ENCODE measurements around the gene SLC6A13. TPM values are rescaled to one million over a fixed set of nuclear protein-coding genes. Genes with fewer than 3 reads are reported as not detected.

SLC6A13 gene
- polyA plus RNA-seq, 2 of the 4 experiments (the other 2 are of a cell fraction): 0.43 to 0.49 TPM

DNA sequence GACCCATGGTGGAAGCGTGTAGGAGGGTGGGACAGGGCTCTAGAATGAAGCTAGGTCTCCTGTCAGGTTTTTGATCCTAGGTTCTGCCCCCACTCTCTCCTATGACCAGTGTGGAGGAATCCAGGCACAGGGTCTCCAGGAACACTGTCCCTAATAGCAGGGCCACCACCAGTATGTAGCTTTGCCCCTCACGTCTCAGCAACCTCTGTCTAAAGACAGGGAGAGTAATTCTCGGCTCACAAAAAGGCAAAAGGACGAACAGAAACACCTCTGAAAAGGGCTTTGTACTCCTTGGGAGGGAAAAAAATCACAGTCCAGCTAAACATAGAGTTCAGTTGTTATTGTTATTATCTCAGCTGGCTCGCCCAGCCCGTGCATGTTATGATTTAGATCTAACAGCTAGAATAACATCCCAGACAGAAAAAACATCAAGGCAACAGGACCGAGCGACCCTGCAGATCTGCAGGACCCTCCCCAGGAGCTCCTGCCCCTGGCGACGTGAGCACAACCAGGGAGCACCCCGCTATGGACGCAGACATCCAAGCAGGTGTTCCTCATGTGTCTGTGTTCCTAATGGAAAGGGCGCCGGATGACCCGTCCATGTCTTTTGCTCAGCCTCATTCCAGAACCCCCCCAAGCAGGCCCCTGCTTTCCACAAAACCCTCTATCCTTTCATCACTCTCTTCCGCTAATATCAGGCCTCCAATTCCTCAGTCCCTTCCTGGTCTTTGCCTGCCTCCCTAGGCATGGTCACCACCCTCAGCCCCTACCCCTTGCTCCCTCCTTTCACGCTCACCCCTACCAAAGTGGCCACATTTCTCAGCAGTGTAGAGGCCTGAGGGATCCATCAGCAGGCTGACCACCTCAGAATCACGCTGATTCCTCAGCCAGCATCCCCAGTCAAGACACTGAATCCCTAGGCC, 34.5 kb downstream of the SLC6A13 start:
- Histone ChIP-seq H3K4me2 (no peak overlapping the region), H3K27ac (no peak overlapping the region), H3K4me1 (no peaks in the 10 kb centered on the region), H3K4me3 (no peak overlapping the region), H3K9me3 (no peaks in the 10 kb centered on the region)
- CTCF ChIA-PET: interaction anchor here (0.8 kb wide), 1 partner anchor 8 kb away, joined by 3 read pairs; no protein-coding TSS in a partner anchor
- DNase-seq (ENCODE audit: low read depth in 1 of 2, low spot score in 1 of 2) (no peak), ATAC-seq (no peak), FAIRE-seq (no peak)
- POLR2A ChIA-PET: no interaction called here
- TF ChIP-seq TP53 (CRISPR knock-in tag; IDR thresholded peaks at IDR 0.05): no peak
- no peak for TF ChIP-seq POLR2A (IDR thresholded peaks at IDR 0.05; ENCODE audit: low read length)
- no peak for TF ChIP-seq RNF2 (IDR thresholded peaks at IDR 0.05; ENCODE audit: borderline replicate concordance, low read depth)
- TF ChIP-seq EP300 (IDR thresholded peaks at IDR 0.05): no peak
- TF ChIP-seq, protein P1, sequence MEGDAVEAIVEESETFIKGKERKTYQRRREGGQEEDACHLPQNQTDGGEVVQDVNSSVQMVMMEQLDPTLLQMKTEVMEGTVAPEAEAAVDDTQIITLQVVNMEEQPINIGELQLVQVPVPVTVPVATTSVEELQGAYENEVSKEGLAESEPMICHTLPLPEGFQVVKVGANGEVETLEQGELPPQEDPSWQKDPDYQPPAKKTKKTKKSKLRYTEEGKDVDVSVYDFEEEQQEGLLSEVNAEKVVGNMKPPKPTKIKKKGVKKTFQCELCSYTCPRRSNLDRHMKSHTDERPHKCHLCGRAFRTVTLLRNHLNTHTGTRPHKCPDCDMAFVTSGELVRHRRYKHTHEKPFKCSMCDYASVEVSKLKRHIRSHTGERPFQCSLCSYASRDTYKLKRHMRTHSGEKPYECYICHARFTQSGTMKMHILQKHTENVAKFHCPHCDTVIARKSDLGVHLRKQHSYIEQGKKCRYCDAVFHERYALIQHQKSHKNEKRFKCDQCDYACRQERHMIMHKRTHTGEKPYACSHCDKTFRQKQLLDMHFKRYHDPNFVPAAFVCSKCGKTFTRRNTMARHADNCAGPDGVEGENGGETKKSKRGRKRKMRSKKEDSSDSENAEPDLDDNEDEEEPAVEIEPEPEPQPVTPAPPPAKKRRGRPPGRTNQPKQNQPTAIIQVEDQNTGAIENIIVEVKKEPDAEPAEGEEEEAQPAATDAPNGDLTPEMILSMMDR (IDR thresholded peaks at IDR 0.05): no peak
- no peak for TF ChIP-seq CHD2 (IDR thresholded peaks at IDR 0.05; ENCODE audit: low read length, partially characterized antibody)
- no peak for TF ChIP-seq MYC (IDR thresholded peaks at IDR 0.05; ENCODE audit: borderline replicate concordance, low read length)
- TF ChIP-seq TFCP2L1 (CRISPR knock-in tag; IDR thresholded peaks at IDR 0.05): no peak
- TF ChIP-seq HEYL (CRISPR knock-in tag; IDR thresholded peaks at IDR 0.05): no peak
- TF ChIP-seq, protein P2, sequence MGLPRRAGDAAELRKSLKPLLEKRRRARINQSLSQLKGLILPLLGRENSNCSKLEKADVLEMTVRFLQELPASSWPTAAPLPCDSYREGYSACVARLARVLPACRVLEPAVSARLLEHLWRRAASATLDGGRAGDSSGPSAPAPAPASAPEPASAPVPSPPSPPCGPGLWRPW (IDR thresholded peaks at IDR 0.05): no peak
- 56% methylated on average over 18 of the region's 18 CpGs for WGBS (ENCODE audit: missing lambda C conversion rate)

DNA sequence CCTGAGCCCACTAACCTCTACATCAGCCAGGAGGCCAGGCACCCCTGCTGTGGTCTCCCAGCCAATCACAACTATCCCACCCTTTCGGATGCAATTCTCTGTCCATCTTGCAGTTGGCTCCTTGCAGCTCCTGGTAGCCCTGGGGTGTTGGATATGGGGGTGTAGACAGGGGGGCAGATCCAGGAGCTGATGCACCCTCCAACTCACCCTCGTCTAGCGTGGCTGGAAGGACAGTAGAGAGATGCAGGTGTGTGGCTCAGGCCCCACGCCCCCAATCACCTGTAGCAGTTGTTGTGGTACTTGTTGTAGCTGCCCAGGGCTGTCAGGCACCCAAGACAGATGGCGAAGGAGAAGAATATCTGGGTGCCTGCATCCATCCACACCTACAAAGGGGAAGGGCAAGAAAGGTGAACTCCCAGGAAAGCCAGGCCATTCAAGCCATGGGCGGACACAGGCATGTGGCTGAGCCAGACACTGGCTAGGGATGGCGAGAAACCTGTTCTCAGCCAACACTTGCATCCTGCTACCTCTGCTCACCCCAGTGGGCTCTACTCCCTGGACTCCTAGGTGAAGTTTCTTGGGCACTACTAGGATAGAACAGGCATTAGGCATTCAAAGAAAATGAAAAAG, 35.2 kb downstream of the SLC6A13 start:
- no peaks in the 10 kb centered on the region for H3K9me3 ChIP-seq
- H3K27ac ChIP-seq: no peak overlapping the region
- ChIA-PET POLR2A (no interaction called here), CTCF (interaction anchor here (0.8 kb wide), 1 partner anchor 7 kb away, joined by 3 read pairs; no protein-coding TSS in a partner anchor)
- no peaks in the 10 kb centered on the region for H3K4me1 ChIP-seq
- FAIRE-seq (no peak), ATAC-seq (no peak), DNase-seq (ENCODE audit: low read depth in 1 of 2, low spot score in 1 of 2) (no peak)
- TF ChIP-seq FOXS1 (CRISPR knock-in tag; IDR thresholded peaks at IDR 0.05): no peak
- TF ChIP-seq CHD2 (IDR thresholded peaks at IDR 0.05; ENCODE audit: low read length, partially characterized antibody): no peak
- no peak for TF ChIP-seq GATA3 (IDR thresholded peaks at IDR 0.05; ENCODE audit: borderline replicate concordance)
- H3K4me3 ChIP-seq: no peak overlapping the region
- WGBS (ENCODE audit: missing lambda C conversion rate): 42% methylated on average over 7 of the region's 7 CpGs
- no peak overlapping the region for H3K4me2 ChIP-seq

DNA sequence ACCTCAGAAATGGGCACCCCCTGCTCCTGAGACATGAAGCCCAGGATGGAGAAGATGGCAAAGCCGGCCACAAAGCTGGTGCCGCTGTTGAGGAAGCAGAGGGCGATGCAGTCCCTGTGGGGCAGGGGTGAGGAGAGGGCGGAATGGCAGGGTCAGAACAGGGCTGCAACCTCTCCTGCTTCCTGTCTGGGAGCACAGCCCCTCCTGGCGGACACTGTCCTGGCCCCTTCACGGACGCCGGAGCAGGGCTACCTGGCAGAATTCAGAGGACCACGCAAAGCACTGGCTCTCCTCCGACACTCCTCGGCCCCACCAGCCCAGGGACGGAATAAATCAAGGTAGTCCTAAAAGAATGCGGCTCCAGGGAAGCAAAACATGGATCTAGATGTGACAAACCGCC, 36.2 kb downstream of the SLC6A13 start:
- H3K4me3 ChIP-seq: no peak overlapping the region
- POLR2A ChIA-PET: no interaction called here
- TF ChIP-seq NFE2L2 (conservative IDR thresholded peaks at IDR 0.05; ENCODE audit: low read length) (no peak), RAD21 (conservative IDR thresholded peaks at IDR 0.05 in 1 of 2, IDR thresholded peaks at IDR 0.05 in 1 of 2) (no peak), KDM5A (IDR thresholded peaks at IDR 0.05) (no peak), SREBF2 (IDR thresholded peaks at IDR 0.05) (no peak), HEYL (CRISPR knock-in tag; IDR thresholded peaks at IDR 0.05) (no peak), RCOR1 (IDR thresholded peaks at IDR 0.05; ENCODE audit: low read depth, low read length) (no peak), RNF2 (IDR thresholded peaks at IDR 0.05; ENCODE audit: borderline replicate concordance, low read depth) (no peak), BHLHE40 (IDR thresholded peaks at IDR 0.05; ENCODE audit: low read depth, low read length) (no peak), TP53 (CRISPR knock-in tag; IDR thresholded peaks at IDR 0.05) (no peak), JUNB (IDR thresholded peaks at IDR 0.05) (no peak), HDAC2 (IDR thresholded peaks at IDR 0.05) (no peak), FOSB (CRISPR knock-in tag; IDR thresholded peaks at IDR 0.05) (no peak), KDM1A (IDR thresholded peaks at IDR 0.05; ENCODE audit: low read depth) (no peak), NR3C1 (IDR thresholded peaks at IDR 0.05) (no peak), MYC (IDR thresholded peaks at IDR 0.05; ENCODE audit: borderline replicate concordance, low read length) (no peak), HOXB5 (CRISPR knock-in tag; IDR thresholded peaks at IDR 0.05) (no peak)
- TF ChIP-seq, protein P3, sequence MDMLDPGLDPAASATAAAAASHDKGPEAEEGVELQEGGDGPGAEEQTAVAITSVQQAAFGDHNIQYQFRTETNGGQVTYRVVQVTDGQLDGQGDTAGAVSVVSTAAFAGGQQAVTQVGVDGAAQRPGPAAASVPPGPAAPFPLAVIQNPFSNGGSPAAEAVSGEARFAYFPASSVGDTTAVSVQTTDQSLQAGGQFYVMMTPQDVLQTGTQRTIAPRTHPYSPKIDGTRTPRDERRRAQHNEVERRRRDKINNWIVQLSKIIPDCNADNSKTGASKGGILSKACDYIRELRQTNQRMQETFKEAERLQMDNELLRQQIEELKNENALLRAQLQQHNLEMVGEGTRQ (IDR thresholded peaks at IDR 0.05): no peak
- TF ChIP-seq, protein P4, sequence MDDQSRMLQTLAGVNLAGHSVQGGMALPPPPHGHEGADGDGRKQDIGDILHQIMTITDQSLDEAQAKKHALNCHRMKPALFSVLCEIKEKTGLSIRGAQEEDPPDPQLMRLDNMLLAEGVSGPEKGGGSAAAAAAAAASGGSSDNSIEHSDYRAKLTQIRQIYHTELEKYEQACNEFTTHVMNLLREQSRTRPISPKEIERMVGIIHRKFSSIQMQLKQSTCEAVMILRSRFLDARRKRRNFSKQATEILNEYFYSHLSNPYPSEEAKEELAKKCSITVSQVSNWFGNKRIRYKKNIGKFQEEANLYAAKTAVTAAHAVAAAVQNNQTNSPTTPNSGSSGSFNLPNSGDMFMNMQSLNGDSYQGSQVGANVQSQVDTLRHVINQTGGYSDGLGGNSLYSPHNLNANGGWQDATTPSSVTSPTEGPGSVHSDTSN (IDR thresholded peaks at IDR 0.05): no peak
- FAIRE-seq (no peak), DNase-seq (ENCODE audit: low read depth in 1 of 2, low spot score in 1 of 2) (no peak), ATAC-seq (no peak)
- no peak overlapping the region for H3K27ac ChIP-seq
- WGBS (ENCODE audit: missing lambda C conversion rate): 61% methylated on average over 14 of the region's 14 CpGs
- H3K9me3 ChIP-seq: no peaks in the 10 kb centered on the region
- H3K4me1 ChIP-seq: no peaks in the 10 kb centered on the region
- CTCF ChIA-PET: no interaction called here
- no peak overlapping the region for H3K4me2 ChIP-seq
